ENCODE measurements around the gene TRIM28.

DNA sequence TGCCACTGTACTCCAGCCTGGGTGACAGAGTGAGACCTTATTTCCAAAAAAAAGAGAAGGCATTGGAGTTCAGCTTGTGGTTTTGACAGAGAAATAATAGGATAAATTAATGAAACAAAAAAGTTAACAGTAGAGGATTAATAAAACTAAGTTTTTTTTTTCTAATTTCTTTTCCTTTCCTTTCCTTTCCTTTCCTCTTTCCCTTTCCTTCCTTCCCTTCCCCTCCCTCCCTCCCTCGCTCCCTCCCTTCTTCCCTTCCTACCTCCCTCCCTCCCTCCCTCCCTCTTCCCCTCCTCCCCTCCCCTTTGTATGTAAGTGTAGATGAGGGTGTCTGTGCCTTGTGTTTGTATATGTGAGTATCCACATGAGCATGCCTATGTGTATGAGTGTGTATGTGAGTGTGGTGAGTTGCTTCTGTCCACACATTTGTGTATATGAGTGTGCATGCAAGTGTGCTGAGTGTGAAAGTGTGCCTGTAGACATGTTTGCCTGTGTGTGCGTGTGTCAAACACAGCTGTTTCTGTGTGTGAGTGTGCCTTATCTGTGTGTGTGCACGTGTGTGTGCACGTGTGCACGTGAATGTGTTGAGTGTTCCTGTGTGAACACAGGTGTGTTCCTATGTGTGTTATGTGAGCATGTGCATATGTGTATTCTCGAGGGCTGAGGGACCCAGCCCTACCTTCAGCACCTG, 41.7 kb downstream of the TRIM28 start:
- TF ChIP-seq, protein P1, sequence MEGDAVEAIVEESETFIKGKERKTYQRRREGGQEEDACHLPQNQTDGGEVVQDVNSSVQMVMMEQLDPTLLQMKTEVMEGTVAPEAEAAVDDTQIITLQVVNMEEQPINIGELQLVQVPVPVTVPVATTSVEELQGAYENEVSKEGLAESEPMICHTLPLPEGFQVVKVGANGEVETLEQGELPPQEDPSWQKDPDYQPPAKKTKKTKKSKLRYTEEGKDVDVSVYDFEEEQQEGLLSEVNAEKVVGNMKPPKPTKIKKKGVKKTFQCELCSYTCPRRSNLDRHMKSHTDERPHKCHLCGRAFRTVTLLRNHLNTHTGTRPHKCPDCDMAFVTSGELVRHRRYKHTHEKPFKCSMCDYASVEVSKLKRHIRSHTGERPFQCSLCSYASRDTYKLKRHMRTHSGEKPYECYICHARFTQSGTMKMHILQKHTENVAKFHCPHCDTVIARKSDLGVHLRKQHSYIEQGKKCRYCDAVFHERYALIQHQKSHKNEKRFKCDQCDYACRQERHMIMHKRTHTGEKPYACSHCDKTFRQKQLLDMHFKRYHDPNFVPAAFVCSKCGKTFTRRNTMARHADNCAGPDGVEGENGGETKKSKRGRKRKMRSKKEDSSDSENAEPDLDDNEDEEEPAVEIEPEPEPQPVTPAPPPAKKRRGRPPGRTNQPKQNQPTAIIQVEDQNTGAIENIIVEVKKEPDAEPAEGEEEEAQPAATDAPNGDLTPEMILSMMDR (conservative IDR thresholded peaks at IDR 0.05 in 1 of 2, IDR thresholded peaks at IDR 0.05 in 1 of 2; ENCODE audit: extremely low read depth in 1 of 2, insufficient read depth in 1 of 2, low read depth in 1 of 2, low read length in 2 of 2) = no peak
- TF ChIP-seq EZH2 (IDR thresholded peaks at IDR 0.05; ENCODE audit: borderline replicate concordance, low read length) = no peak

Measured in mammary epithelial cell (primary cell).